ENCODE data around the gene DMBT1. TPM values are rescaled to one million over a fixed set of nuclear protein-coding genes. Genes with fewer than 3 reads are reported as not detected.

DMBT1 gene
- total and polyA plus RNA-seq, 8 donors, result 0.23 to 24.4 (median 1.6) TPM

- intact Hi-C loops (cut with DNase I), result no loop called here
- H3K27me3 ChIP-seq, result no peaks in the 10 kb centered on the region
- peaks cover 6 to 15% (median 14%) of the 10 kb centered on the region in 3 donors for H3K4me1 ChIP-seq
- TF ChIP-seq, protein P1, sequence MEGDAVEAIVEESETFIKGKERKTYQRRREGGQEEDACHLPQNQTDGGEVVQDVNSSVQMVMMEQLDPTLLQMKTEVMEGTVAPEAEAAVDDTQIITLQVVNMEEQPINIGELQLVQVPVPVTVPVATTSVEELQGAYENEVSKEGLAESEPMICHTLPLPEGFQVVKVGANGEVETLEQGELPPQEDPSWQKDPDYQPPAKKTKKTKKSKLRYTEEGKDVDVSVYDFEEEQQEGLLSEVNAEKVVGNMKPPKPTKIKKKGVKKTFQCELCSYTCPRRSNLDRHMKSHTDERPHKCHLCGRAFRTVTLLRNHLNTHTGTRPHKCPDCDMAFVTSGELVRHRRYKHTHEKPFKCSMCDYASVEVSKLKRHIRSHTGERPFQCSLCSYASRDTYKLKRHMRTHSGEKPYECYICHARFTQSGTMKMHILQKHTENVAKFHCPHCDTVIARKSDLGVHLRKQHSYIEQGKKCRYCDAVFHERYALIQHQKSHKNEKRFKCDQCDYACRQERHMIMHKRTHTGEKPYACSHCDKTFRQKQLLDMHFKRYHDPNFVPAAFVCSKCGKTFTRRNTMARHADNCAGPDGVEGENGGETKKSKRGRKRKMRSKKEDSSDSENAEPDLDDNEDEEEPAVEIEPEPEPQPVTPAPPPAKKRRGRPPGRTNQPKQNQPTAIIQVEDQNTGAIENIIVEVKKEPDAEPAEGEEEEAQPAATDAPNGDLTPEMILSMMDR (IDR thresholded peaks at IDR 0.05), result no peak
- no peak overlapping the region for H3K4me3 ChIP-seq
- DNase-seq (peak in 4 of 6 donors; percentile 33 to 66 (median 40)), FAIRE-seq (no peak), ATAC-seq (peak; percentile 30 to 52 (median 43))
- H3K36me3 ChIP-seq, result no peaks in the 10 kb centered on the region
- H3K9me3 ChIP-seq, result no peaks in the 10 kb centered on the region
- H3K27ac ChIP-seq, result peak overlapping the region in 3 of 4 donors; percentile 36 to 64 (median 38)
- 37% methylated on average over 2 of the region's 2 CpGs for WGBS, 2 donors
Observed at GRCh38 chr10:122637376-122637775, 76.8 kb downstream of the DMBT1 start.

DNA sequence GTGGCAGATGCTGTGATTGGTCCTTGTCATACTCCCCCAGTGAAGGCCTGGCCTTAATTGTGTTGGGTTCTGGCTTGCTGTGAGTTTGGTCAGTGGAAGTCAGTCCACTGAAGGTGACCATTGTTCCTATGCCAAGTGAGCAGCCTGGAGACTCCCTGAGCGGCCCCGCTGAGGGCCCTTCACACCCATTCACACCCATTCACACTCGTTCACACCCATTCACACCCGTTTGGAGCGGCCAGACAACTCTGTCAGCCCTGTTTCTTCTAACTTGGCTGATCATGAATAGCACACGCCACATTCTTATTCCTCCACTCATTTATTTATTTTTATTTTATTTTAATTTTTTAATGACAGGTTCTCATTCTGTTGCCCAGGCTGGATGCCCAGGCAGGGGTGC is 77.6 kb downstream of the DMBT1 start:
- Histone ChIP-seq H3K4me3 (no peak overlapping the region), H3K27ac (peak overlapping the region in 2 of 4 donors; percentile 36 to 64), H3K27me3 (no peaks in the 10 kb centered on the region), H3K9me3 (no peaks in the 10 kb centered on the region), H3K4me1 (peaks cover 6 to 15% (median 14%) of the 10 kb centered on the region in 3 donors), H3K36me3 (no peaks in the 10 kb centered on the region)
- no peak for ATAC-seq
- TF ChIP-seq, protein P1 (IDR thresholded peaks at IDR 0.05), result no peak
- intact Hi-C loops (cut with DNase I), result no loop called here
- 91 to 97% methylated on average over 6 of the region's 6 CpGs for WGBS, 2 donors
- DNase-seq, result no peak
- no peak for FAIRE-seq

DNA sequence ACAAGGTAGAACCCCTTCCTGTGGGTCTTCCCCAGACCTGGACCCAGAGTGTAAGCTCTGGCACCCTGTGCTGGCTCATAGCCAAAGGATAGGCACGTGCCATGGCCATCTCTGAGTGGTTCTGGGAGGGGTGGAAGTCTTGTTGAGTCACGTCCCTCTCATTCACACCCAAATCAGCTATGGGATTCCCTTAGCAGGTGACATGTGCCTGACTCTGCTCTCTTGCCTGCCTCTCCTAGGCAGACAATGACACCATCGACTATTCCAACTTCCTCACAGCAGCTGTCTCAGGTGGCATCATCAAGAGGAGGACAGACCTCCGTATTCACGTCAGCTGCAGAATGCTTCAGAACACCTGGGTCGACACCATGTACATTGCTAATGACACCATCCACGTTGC is 79.2 kb downstream of the DMBT1 start:
- DNase-seq (no peak), ATAC-seq (no peak), FAIRE-seq (no peak)
- no peak overlapping the region for H3K4me3 ChIP-seq
- H3K27ac ChIP-seq, result no peak overlapping the region
- 72 to 81% methylated on average over 7 of the region's 7 CpGs for WGBS, 2 donors
- intact Hi-C loops (cut with DNase I), result loop anchor here in 1 of 3 donors (5.0 kb wide), 1 partner anchor 68 kb away; no protein-coding TSS in a partner anchor
- H3K9me3 ChIP-seq, result no peaks in the 10 kb centered on the region
- H3K36me3 ChIP-seq, result no peaks in the 10 kb centered on the region
- TF ChIP-seq, protein P1 (IDR thresholded peaks at IDR 0.05), result no peak
- H3K27me3 ChIP-seq, result no peaks in the 10 kb centered on the region
- H3K4me1 ChIP-seq, result peaks cover 6 to 15% (median 14%) of the 10 kb centered on the region in 3 donors

GRCh38 chr10:122640921-122641320 is 80.4 kb downstream of the DMBT1 start:
- ATAC-seq, result no peak
- H3K4me3 ChIP-seq, result no peak overlapping the region
- peaks cover 6 to 15% (median 14%) of the 10 kb centered on the region in 3 donors for H3K4me1 ChIP-seq
- H3K36me3 ChIP-seq, result no peaks in the 10 kb centered on the region
- H3K9me3 ChIP-seq, result no peaks in the 10 kb centered on the region
- no peak for FAIRE-seq
- 84 to 92% methylated on average over 3 of the region's 3 CpGs for WGBS, 2 donors
- TF ChIP-seq, protein P1 (IDR thresholded peaks at IDR 0.05), result no peak
- no peak overlapping the region for H3K27ac ChIP-seq
- H3K27me3 ChIP-seq, result no peaks in the 10 kb centered on the region
- DNase-seq, result no peak
- intact Hi-C loops (cut with DNase I), result loop anchor here in 1 of 3 donors (5.0 kb wide), 1 partner anchor 66 kb away; no protein-coding TSS in a partner anchor
